Erythroblast (primary cell): ENCODE data around the gene MAB21L1.

Experiments used
- DNase-seq, 2 experiments: peaks; one replicate each; lab custom pipeline; 2025; lab: John Stamatoyannopoulos, UW
- GATA1 ChIP-seq: IDR thresholded peaks from 2 replicates; pipeline ENCODE4 v1.6.1; 2011; ENCODE audit warnings: low read depth, mild to moderate bottlenecking, control low read depth, low read length, moderate library complexity
- POLR2A ChIP-seq: IDR thresholded peaks from 2 replicates; pipeline ENCODE4 v1.6.1; 2011; ENCODE audit warnings: mild to moderate bottlenecking, low read length

The MAB21L1 gene

DNA sequence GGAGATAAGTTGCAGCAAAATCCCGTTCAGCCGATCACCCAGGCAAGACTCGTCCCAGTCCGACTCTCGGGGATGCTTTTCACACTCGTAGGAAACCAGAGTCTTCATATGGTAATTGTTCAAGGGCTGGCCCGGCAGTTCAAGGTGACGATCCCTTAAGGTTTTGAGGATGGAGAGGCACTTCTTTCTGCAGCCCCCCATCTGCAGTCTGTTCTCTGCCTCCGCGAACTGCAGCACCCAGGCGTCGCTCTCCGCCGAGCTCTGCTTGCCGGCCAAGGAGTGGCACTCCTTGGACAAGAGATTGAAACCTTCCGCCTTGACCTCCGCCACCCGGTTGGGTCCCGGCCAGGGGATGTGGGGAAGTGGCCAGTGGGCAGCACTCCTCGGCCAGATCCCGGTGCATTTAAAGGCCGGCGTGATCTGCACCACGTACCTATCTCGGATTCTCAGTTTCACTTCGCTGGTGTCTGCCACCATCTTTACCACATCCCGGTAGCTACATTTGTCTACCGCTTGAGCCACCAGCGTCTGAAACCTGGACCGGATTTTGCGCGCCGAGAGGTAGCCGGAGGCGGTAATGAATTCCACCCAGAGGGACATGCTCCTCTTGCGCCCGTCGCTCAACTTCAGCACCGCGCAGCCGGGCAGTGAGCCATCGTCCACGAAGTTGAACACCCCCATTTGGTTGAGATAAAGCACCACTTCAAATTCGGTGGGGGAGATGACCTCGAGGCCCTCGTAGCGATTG is 1.1 kb downstream of the MAB21L1 start:
- DNase-seq: peak; percentile 14 to 21
- TF ChIP-seq GATA1 (no peak), POLR2A (no peak)

DNA sequence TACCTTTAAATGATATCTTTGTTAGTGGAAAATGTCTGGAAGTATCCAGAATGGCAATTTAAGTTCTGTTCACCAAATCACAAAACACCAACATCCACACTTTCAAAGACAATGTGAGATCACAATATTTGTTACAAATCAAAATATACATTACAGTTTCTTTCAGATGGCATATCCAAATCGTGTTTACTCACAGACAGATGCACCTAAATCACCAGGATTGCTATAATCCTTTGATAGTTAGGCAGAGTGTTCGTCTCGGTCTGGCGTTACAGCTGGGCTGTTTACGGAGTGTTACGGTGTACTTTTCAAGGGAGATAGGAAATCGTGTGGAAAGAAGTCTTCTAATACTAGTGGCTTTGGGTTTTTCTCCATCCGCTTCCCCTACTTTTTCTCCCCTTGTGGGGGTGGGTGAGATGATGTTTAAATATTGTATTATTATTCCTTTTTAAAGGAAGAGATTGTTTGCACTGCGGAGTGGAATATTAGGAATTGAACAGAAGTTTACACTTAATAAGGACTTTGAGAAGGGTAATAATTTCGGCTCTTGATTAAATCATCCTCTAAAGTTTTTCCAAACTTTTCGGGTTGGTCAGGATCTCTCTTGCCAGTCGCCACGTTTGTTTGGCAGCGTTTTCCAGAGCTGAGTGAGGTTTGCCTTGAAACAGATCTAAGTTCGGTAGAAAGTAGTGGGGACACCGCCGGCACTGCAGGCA is 1.8 kb downstream of the MAB21L1 start:
- TF ChIP-seq GATA1 (no peak), POLR2A (no peak)
- DNase-seq: no peak

DNA sequence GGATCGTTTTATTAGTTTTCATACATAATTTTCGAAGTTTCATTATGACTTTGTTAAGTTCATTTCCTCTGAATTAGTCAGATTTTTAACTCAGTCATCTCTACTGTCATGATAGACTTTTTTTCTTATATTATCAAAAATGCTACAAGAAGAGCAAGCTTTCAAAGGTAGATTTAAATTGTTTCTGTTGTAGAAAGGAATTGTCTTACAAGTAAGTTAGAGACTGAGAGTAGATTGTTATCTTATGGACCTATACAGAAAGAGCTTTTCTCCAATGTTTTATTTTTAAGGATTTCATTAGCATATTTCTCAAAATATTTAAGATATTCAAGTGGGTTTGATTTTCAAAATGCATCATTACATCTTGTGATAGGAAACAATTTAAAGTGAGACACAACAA is 2.7 kb downstream of the MAB21L1 start:
- no peak for TF ChIP-seq POLR2A
- no peak for TF ChIP-seq GATA1

DNA sequence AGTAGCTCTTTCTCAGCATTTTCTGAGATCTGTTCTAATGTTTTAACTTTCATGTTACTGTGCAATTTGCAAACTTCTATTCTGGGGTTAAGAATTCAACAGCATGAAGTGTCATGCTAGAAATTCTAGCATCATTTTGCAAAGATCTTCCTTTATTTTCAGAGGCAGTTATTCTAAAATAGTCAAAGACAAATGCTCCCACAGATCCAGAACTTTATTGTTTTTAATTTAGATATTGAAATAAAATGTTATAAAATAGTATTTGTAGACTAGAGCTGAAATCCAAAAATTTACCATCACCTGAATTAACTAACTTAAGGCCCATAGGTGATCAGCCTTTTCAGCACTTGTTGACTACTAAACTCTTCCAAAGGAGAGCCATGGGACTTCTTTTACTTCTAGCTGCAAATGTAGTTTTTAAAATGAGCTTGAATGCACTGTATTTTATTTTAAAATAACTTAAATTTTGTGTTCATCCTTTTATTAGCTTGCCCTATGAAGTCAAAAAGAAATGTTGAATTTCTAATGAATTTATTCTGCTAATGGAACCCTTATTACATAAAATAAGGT is 3.2 kb downstream of the MAB21L1 start:
- TF ChIP-seq GATA1 (no peak), POLR2A (no peak)
- DNase-seq: no peak

More for the DNA sequence above, 2.7 kb downstream of the MAB21L1 start:
- DNase-seq: no peak

DNA sequence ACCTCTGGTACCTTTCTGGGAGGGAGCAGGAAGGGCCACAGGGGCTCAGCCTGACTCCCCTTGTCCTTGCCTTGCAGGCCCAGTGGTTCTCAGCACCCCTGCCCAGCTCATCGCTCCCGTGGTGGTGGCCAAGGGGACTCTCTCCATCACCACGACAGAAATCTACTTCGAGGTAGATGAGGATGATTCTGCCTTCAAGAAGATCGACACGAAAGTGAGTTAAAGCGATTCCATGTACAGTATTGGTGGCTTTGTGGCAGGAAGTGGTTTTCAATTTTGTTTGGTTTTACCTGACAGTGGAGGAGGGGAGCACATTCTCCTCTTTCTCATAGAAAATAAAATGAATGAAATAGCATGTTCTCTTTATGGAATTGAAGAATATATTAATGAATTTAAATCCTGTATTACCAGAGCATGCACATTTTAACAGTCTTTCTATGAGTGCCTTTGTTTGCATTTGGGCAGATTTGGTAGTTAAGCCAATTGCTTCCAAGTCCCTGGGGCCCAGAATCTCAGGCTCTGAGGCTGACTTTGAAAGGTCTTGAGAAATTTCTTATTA is 4.1 kb downstream of the MAB21L1 start:
- TF ChIP-seq GATA1: no peak
- TF ChIP-seq POLR2A: no peak

DNA sequence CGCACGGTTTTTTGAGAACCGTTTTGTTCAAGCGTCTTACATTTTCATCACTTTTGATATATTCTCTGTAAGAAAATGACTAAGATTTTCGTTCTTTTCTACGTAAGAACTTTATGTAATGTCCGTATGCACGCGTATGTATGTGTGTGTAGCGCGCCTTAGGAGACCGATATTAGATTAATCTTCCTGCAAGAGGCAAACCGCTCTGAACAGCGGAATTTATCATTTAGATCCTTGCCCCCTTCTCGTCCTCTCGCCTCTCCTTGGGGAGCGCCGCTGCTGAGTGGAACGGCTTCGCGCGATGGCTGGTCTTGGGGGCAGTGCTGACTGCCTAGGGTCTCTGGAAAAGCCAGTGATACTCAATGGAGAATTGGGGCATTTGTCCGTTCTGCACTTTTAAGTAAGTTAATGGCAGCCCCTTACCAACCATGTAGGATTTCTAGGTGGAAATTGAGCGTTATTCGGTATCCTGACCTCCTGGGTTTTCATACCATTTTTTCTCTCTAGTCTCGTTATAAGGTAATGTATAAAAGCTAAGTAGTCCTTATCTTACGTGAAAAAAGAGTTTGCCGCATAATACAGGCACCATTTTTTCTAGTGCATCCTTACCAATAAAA is 4.7 kb downstream of the MAB21L1 start:
- DNase-seq: no peak
- TF ChIP-seq POLR2A (no peak), GATA1 (no peak)

More for the DNA sequence above, 4.1 kb downstream of the MAB21L1 start:
- DNase-seq: no peak

DNA sequence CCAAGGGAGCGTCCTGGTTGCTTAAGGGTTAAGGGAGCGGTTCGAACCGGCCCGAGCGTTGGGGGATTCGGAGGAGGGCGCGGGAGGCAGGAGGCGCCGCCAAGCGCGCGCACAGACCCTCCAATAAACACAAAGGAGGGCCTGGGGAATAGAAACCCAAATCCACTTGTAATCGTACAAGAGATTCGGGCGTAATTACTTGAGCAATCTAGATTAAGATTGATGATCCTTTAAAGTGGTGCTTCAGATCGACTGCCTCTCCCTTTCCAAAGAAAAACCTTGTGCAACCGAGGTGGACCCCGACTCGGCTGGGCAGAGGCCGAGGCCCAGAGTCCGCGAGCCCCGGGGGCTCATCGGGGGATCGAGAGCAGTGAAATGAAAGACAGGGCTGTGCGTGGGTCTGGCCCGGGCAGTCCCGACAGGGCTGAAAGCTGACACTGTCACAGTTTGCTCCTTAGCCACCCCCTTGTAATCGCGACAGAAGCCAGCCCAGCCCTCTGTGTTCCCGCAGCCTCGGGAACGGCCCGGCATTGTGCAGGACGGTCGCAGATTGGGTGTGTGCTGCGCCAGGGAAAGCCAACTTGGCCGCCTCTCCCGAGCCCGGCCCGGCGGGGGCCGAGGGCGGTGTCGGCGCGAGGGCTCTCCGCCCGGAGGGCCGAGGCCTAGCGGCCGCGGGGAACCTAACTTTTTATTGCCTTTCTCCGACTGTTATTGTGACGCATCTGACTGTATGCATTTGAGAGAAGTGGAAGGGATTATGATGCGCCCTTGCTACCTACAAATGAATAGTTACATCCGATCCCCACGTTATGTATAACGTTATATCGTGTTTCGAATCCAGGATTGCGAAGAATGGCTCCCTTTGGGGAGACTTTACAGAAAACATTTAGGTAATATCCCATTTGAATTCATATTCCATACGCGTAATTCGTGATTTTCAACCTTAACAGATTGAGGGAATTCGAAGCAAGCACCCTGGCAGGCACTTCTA is 5.5 kb downstream of the MAB21L1 start:
- DNase-seq: peak; percentile 3 to 6
- TF ChIP-seq GATA1: no peak
- TF ChIP-seq POLR2A: no peak

DNA sequence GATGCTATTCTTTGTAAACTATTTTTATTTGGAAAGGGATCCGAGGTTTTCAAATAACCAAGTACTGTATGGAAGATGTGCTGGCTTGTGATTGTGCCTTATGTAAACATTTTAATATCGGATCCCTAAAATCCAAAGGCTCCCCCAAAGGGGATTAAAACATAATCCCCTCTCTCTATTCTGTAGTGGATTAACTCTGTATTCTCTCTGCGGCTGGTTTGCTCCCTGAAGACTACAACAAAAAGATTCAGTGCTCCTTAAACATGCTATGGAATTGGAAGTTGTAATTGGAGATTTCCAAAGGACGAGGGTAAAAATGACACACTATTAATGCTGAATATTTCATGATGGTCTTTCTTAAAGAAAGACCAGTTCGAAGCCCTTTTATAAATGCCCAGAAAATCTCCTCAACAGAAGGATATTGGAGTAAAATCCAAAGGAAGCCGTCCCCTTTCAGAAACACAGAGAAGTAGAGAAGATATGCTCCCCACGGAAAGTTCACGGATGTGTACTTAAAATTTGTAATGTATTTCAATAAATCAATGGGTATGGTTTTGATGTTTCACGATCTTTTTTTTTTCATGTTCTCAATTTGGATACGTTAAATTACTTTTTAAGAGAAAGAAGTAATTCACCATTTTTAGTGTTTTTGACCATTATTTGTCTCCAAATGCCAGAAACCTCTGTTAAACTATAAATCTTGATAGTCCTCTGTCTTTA is 6.5 kb downstream of the MAB21L1 start:
- TF ChIP-seq POLR2A (no peak), GATA1 (no peak)
- DNase-seq: no peak

DNA sequence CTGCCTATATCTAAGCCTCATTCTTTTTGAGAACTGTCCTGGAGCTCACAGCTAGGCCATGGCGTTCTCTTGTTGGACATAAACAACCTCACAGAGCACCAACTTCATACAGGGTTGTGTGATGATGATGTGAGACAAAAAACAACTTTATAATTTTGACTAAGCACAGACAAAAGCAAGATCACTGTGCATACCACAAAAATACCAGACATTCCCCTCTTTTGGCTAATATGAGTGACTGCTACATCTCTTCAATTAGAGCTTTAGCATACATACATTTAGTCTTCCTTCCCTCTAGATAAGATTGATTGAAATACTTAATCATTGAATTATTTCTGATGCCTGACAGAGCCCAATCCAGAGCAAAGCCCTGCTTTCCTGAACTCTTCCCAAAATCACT is 8.3 kb downstream of the MAB21L1 start:
- no peak for DNase-seq

DNA sequence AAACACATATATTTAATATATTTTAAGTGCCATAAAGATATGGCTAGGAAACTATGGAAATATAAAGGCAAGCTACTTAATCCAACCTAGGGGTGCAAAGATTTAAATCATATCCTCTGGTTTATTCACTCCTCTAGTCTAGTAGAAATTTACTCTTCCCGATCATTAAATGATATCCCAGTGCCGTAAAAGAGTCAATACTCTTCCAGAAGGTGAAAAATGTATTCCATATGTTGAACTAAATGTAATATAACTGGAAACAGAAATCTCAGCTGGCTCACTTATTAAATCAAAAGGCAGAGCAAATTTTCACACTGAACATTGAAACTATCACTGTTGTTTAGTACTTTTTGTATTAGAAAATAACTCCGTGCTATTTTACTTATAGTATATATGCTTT is 11.1 kb downstream of the MAB21L1 start:
- no peak for DNase-seq
- no peak for TF ChIP-seq GATA1
- no peak for TF ChIP-seq POLR2A

More for the DNA sequence above, 8.3 kb downstream of the MAB21L1 start:
- no peak for TF ChIP-seq POLR2A

DNA sequence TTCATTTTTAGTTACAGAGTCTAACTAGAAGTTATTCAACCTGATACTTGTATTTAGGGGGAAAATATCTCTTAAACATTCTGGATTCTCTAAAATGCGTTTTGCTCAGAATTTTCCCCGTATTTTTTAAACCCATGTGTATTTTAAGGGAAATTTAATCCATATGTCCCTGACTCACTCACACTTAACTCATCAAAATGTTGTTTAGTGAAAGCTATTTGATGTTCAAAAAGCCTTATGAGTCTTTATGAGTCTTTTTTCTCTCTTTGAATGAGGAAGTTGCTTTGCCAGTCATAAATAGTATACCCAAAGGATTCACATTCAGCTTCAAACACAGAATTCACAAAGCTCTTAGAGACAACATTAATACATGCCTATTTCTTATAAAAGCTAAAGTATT is 16.4 kb downstream of the MAB21L1 start:
- DNase-seq: no peak
- TF ChIP-seq GATA1 (no peak), POLR2A (no peak)

DNA sequence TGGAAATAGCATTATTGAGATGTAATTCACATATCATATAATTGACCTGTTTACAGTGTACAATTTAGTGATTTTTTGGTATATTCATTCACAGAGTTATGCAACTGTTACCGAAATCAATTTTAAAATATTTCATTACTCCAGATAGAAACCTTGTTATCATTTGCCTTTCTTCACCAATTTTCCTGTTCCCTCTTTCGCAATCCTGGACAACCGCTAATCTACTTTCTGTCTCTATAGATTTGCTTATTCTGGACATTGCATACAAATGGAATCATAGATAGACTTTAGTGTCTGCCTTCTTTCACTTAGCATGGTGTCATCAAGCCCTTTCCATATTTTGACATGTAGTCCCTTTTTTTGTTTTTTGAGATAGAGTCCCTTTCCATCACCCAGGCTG is 19.2 kb downstream of the MAB21L1 start:
- TF ChIP-seq GATA1 (no peak), POLR2A (no peak)
- no peak for DNase-seq
